HuH-7.5 (cell line): ENCODE data around the gene RAB3A.
A peak's percentile ranks its signal among the peaks of the same experiment; 100 is the strongest.

Experiments used
- DNase-seq: peaks from one replicate; pipeline ENCODE4 v3.0.0; 2011; ENCODE audit warnings: low spot score

Gene RAB3A, protein sequence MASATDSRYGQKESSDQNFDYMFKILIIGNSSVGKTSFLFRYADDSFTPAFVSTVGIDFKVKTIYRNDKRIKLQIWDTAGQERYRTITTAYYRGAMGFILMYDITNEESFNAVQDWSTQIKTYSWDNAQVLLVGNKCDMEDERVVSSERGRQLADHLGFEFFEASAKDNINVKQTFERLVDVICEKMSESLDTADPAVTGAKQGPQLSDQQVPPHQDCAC

DNA sequence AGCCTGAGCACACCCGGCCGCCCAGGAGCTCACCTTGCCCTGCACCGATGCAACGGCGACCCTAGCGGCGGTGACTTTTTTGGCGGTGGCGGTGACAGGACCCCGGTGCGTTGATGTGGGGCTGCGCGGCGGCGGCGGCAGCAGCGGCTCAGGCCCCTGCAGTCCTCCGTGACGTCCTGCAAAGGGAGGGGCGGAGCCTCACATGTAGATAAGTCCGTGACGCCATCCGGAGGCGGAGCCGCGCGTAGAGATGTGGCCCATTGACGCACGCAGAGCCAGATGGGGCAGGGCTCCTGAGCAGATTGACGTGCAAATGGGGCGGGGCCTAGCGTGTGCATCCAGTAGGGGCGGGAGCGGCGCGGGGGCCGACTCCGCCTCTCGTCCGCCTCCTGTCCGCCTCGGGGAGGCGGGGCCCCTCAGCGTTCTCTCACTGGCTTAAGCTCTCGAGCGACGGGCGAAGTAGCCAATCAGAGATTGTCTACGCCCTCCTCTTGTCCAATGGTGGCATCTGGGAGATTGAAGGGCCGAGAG is at the start of gene RAB3A:
TSS of gene RAB3A (minus strand) at position 180 of the 531 bp plus-strand sequence. CDS start 1,302 bp downstream, outside the sequence.
- peak; percentile 99 for DNase-seq

DNA sequence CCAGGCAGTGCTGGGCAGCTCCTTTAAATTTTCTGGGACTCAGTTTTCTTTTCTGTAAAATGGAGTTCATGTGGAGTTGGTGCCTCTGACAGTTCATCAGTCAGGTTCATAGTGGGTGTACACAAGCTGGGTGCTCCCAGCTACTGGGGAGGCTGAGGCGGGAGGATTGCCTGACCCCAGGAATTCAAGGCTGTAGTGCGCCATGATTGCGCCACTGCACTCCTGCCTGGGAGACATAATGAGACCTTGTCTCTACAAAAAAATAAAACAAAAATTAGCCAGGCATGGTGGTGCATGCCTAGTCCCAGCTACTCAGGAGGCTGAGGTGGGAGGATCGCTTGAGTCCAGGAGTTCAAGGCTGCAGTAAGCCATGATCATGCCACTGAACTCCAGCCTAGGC is 49.3 kb upstream of the RAB3A start:
- DNase-seq, result no peak

GRCh38 chr19:18252370-18252717 is 48.5 kb upstream of the RAB3A start:
- no peak for DNase-seq

GRCh38 chr19:18251587-18252369 is 47.9 kb upstream of the RAB3A start:
- DNase-seq, result peak; percentile 85

DNA sequence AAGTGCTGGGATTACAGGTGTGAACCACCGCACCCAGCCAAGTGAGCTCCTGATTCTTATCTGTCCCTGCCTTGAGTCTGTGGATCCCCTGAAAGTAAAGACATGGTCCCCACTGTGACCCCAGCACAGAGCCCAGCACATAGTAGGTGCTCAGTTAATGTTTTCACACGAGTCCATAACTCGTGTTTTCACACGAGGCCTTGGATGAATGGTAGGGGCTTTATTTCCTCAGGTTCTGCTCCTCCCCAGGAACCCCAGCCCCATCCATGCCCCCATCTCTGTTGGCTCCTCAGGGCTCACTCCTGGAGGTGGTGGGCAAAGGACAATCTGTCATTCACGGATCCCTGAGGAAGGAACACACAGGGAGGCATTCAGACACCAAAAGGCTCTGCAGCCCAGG is 46.0 kb upstream of the RAB3A start:
- DNase-seq, result no peak

GRCh38 chr19:18245297-18245696 is 41.5 kb upstream of the RAB3A start:
- DNase-seq, result no peak

DNA sequence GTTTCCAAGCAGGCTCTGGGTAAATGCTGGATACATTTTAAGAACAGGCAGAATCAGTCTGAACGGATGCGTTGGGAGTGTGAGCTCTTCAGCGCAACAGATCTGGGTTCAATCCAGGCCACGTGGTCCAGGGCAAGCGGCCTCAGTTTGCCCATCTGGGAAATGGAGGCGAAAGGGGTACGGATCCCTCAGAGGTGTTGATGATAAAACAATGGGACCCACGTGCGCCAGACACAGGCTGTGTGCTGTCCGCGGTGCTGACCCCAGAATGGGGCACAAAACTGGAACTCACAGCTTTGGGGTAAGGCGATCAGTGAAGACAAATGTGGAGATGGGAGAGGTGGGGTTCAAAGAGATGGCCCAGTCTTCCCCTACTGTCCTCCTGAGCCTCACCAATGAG is 35.5 kb upstream of the RAB3A start:
- DNase-seq, result no peak

GRCh38 chr19:18234194-18234593 is 30.4 kb upstream of the RAB3A start:
- no peak for DNase-seq

DNA sequence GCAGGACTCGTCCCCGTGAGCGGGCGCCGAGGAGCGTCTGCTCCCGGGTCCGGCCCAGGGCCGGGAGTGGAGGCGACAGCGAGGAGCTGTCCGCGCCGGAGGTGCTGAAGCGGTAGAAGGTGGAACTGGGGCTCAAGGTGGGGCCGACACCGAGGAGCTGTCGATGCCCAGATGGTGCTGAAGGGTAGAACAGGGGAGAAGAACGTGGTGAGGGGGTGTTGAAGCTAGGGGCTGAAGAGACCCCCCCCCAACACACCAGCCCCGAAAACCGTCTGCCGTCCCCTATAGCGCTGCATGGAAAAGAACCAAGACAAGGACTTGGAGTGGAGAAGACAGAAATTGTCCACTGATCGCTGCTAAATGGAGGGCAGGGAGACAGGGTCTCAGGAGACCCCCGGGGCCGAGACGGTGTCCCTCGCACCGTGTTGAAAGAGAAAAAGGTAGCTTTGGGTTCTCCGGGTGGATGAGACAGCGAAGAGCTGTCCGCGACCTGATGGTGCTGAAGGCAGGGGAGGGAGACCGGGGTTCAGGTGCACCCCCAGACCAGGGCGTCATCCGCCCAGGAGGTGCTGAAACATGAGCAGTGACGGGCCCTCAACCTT is 29.5 kb upstream of the RAB3A start:
- DNase-seq, result peak; percentile 94

DNA sequence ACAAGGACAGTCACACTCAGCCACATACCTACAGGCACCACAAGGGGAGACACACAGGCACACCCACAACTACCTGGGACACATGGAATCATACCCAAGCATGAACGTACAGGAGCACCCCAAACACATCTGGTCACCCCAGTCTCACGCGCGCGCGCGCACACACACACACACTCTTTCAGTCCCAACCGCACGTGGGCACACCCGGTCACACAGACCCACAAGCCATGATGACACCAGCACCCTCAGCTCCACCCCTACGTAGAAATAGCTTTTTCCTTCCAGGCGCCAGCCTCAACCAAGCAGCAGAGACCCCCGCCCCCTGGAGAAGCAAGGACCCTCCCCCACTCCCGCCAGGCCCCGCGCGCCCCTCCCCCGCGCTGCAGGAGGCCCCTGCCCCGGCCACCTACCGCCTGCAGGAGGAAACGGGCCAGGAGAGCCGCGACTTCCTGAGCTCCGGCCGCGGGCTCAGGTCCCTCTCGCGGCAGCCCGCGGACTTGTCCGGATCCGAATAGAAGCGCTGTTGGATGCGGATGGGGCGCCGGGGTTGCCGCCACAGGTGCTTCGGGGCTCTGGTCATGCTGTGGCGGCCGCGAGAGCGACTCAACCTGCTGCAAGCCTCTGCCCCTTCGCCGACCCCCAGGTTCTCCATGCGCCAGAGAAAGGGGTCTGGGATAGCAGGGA is 28.8 kb upstream of the RAB3A start:
- DNase-seq, result peak; percentile 80

DNA sequence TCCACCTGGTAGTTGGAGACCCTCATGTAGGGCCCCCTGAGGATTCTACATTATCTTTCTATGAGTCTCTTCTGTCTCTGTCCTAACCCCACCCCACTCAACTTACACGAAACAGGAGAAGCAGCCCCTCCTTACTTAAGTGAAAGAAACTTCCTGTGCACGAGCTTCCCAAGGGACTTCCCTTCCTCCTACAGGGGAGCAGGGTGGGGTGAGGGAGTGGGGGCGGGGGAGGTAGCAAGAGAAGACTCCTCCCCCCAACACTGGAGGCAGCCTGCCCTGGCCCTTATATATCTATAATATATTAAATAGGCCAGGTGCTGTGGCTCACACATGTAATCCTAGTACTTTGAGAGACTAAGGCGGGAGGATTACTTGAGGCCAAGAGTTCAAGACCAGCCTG is 27.9 kb upstream of the RAB3A start:
- DNase-seq, result no peak

GRCh38 chr19:18230941-18231734 is 27.3 kb upstream of the RAB3A start:
- DNase-seq, result peak; percentile 19

GRCh38 chr19:18229915-18230314 is 26.1 kb upstream of the RAB3A start:
- DNase-seq, result no peak

DNA sequence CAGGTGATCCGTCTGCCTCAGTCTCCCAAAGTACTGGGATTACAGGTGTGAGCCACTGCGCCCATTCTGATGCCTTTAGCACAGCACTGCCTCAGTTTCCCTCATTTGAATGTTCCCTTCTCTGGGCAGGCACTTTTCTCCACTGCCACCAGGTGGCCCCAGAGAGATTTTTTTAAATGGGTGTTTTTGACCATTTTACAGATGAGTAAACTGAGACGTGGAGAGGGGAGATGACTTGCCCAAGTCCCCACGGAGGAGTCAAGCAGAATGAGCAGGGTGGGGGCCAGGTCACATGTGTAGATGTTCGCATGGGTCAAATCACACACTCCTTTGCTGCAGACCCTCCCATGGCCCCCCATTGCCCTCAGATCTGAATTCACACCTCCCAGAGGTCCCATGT is 25.6 kb upstream of the RAB3A start:
- DNase-seq, result no peak

DNA sequence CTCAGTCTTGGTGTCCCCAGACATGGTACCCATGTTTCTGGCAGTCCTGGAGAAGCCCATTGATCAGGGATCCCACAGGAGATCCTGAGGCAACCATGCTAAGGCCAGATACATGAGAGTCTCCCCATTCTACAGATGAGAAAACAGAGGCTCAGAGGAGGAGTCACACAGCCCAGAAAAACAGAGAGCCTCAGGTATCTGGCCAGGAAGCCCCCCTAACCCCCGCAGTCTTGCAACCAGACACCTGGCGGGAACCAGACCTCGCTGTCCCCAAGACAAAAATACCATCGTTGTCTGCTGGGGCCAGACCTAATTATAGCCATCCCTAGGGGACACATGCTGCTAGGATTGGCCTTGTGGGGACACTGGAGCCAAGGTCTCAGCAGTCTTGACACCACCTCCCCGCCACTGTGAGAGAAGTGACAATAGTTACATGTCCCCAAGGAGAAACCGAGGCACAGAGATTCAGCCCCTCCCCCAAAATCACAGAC is 24.0 kb upstream of the RAB3A start:
- DNase-seq, result no peak

DNA sequence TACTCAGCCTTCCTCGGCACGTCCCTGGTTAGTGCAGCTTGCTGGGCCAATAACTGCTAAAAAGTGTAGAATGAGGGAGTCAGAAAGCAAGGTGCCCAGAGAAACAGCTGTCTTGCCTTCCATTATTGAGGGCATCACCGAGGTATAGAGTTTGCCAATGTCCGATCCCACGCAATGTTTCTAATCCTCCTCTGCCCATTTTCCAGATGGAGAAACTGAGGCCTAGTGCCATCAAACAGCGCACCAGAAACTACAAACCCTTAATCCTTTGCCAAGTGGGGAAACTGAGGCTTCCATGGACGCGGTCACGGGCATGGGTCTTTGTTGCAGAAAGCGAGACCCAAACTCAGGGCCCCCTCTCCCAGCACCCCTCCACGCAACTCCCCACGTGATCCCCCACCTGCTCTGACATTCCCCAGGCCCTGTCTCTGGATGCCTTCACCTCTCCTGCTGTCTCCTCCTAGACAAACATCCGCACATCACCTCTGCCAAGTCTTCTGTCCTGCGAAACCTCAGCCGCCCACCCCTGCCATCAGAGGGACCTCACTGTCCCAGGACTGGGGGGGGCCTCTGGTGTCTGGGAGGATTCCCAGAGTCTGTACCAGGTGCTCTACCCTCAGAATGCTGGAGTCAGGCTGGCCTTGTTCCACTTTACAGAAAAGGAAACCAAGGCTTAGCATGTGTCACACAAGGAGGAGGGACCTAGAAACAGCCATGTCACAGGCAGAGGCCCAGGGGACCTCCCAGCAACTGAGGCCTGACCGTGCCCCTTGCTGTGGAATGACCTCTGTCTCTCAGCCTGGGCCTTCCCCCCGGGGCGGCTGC is 23.3 kb upstream of the RAB3A start:
- no peak for DNase-seq

DNA sequence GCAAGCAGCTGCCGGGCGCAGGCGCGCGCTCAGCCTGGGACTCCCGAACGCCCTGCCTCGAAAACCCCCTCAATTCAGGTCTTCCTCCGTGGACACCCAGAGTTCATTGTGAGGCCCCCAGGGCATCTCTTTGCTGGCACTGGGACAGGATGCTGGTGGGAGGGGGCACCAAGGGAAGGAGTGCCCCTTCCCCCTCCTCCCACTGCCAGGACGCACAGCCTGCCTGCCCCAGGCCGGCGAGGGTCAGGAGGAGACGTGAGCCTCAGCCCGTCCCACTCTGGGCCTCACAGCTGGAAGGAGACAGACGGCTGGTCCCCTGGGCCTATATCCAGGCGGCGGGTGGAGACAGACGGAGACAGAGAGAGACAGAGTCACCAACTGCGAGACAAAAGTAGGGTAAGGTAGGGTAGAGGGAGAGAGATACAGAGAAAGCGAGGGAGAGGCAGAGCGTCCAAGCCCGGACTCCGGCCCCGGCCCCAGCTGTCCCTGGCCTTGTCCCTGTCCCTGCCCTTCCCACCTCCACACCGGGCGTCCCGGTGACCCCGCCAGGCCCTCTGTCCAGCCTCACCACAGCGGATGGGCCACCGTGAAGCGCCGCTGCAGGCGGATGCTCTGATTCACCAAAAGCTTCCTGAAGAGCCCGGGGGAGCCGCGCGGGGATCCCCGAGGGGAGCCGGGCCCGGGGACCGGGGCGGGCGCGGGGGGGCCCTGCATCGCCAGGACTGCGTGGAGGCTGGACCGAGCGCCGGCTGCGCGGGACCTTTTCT is 22.0 kb upstream of the RAB3A start, which contains the start of gene PDE4C:
TSS of gene PDE4C (minus strand) at position 737 of the 767 bp plus-strand sequence. CDS start at position 714, 23 bp downstream.
- DNase-seq, result peak; percentile 56

DNA sequence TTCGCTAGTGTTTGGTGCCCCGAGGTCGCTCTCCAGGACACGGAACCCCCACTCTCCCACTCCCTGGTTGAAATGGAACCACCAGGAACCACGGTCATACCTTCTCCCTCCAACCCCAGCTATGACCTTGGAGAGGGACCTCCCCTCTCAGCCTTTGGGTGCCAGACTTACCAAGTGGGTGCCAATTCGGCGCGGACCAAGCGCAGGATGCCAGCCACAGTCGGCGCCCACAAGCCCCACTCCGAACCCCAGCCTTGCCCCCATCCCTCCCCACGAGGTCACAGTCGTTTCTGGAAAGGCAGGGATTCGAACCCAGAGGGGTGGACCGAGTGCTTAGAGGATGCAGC is 21.5 kb upstream of the RAB3A start:
- DNase-seq, result no peak

- DNase-seq, result peak; percentile 99
Measured at GRCh38 chr19:18224525-18225354, 20.9 kb upstream of the RAB3A start.
